Uterine smooth muscle cell (primary cell): ENCODE measurements around the gene GLIS1. TPM values are rescaled to one million over a fixed set of nuclear protein-coding genes. Genes with fewer than 3 reads are reported as not detected.

Experiments
- total RNA-seq: library from RNA; depleted of rRNA; stranded (reverse); fragments of >200 nt; gene quantifications from 2 replicates; pipeline ENCODE4 v1.2.3, GENCODE V29; 2014

Gene GLIS1
- 0.22 and 0.50 TPM in 2 replicates for total RNA-seq

GRCh38 chr1:53739109-53739681, at the start of gene GLIS1:
TSS of gene GLIS1 (minus strand) at chr1:53739164. CDS start at chr1:53738064, 1,100 bp downstream.

GRCh38 chr1:53459321-53460175, 279.4 kb downstream of the GLIS1 start, which contains the start of gene DMRTB1:
TSS of gene DMRTB1 (plus strand) at chr1:53459399. CDS start at chr1:53459454, 55 bp downstream.

Other genes with a start within 250 kb of the GLIS1 start
- gene NDC1, start 99.1 kb upstream of the GLIS1 start, total RNA-seq: 17.6 and 47.7 TPM in 2 replicates
- 15.3 and 20.0 TPM in 2 replicates for gene YIPF1, start 150.6 kb upstream of the GLIS1 start, total RNA-seq
- not detected in 2 replicates for gene DIO1, start 155.0 kb upstream of the GLIS1 start, total RNA-seq
- gene IFT25, start 206.5 kb upstream of the GLIS1 start, total RNA-seq: 23.0 and 24.8 TPM in 2 replicates
- 28.8 and 34.1 TPM in 2 replicates for gene LRRC42, start 207.2 kb upstream of the GLIS1 start, total RNA-seq